Immature natural killer cell (primary cell): ENCODE results near the gene ZNF273. TPM values are rescaled to one million over a fixed set of nuclear protein-coding genes. Genes with fewer than 3 reads are reported as not detected.
"Not testable (repeated sequence)": the region's sequence is repeated elsewhere in the genome, so short reads cannot be mapped to it uniquely, and the experiment has no call there.

Experiments used
- DNase-seq, 3 donors: peaks; one replicate each; pipeline ENCODE4 v3.0.0; 2022; ENCODE audit warnings: mixed read lengths in 1 of 3
- H3K27ac Mint-ChIP-seq, 6 donors: one replicate each; pipeline ENCODE4 v1.8.0; 2020; ENCODE audit warnings: mixed read lengths in 6 of 6, mild to moderate bottlenecking in 5 of 6, inconsistent platforms in 4 of 6, moderate library complexity in 3 of 6
- H3K27me3 Mint-ChIP-seq, 3 donors: one replicate each; pipeline ENCODE4 v1.8.0; 2020 to 2021; ENCODE audit warnings: low read depth in 3 of 3, mild to moderate bottlenecking in 3 of 3, mixed read lengths in 3 of 3, moderate library complexity in 3 of 3, inconsistent platforms in 1 of 3
- H3K36me3 Mint-ChIP-seq, 3 donors: one replicate each; pipeline ENCODE4 v1.8.0; 2020; ENCODE audit warnings: mixed read lengths in 3 of 3, inconsistent platforms in 2 of 3, mild to moderate bottlenecking in 2 of 3
- H3K4me1 Mint-ChIP-seq, 2 donors: one replicate each; pipeline ENCODE4 v1.8.0; 2020; ENCODE audit warnings: inconsistent platforms in 2 of 2, mild to moderate bottlenecking in 2 of 2, mixed read lengths in 2 of 2, moderate library complexity in 1 of 2
- H3K4me3 Mint-ChIP-seq, 5 donors: one replicate each; pipeline ENCODE4 v1.8.0; 2020; ENCODE audit warnings: mild to moderate bottlenecking in 5 of 5, mixed read lengths in 5 of 5, inconsistent platforms in 3 of 5, moderate library complexity in 3 of 5
- H3K9me3 Mint-ChIP-seq, 6 donors: one replicate each; pipeline ENCODE4 v1.8.0; 2020; ENCODE audit warnings: mild to moderate bottlenecking in 6 of 6, mixed read lengths in 6 of 6, inconsistent platforms in 4 of 6, moderate library complexity in 3 of 6
- polyA plus RNA-seq, 3 donors: library from polyadenylated mRNA; unstranded; fragments of 300-500 nt; fragmentation: Illumina TruSeq; gene quantifications; one replicate each; pipeline ENCODE4 v1.2.3, GENCODE V29; 2021

ZNF273 gene
- polyA plus RNA-seq, 3 donors from 2014 or later: 1.8 to 3.2 (median 2.1) TPM

DNA sequence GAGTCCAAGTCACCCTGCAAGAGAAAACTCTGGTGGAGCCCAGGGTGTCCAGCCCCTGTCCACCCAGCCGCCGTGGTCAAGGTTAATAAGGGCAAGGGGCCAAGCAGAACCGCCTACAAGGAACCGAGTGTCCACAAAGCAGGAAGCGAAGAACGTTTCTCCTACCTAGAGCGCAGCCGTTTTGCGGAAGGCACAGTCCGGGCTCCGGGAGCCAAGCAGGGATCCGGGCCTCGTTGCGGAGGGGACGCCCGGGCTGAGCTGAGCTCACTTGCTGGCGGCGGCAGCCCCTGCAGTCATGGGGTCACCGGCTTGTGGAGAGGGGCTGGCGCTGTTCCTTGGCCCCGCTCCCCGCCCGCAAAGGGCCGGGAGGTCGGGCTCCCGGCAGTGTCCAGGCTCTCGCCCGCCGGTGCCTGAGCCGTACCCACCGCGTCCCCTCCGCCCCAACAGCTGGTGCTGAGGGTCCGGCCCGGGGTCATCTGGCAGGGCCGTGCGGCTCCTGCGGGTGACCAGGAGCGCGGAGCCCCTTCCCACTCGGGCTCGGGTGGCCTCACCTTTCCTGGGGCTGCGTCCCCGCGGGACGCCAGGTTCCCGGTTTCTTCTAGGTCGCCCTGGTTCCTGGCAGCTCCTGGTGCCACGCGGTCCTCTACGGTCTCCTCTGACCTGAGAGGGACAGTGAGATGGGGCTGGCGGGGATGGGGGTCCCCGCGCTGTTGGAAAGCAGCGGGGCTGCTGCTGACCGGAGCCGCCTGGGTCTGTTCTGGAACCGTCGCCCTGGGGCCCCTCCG is 14.0 kb upstream of the ZNF273 start:
- peak in 1 of 3 donors; percentile 4 for DNase-seq
- Mint-ChIP-seq H3K4me1 (peaks cover 10 to 12% of the 10 kb centered on the region in 2 donors), H3K36me3 (peaks cover 0 to 2% (median 0%) of the 10 kb centered on the region in 3 donors), H3K4me3 (peak overlapping the region; percentile 77 to 83 (median 81)), H3K27ac (no peak overlapping the region), H3K9me3 (peaks cover 0 to 3% (median 0%) of the 10 kb centered on the region in 6 donors), H3K27me3 (peaks cover 12 to 29% (median 28%) of the 10 kb centered on the region in 3 donors)

DNA sequence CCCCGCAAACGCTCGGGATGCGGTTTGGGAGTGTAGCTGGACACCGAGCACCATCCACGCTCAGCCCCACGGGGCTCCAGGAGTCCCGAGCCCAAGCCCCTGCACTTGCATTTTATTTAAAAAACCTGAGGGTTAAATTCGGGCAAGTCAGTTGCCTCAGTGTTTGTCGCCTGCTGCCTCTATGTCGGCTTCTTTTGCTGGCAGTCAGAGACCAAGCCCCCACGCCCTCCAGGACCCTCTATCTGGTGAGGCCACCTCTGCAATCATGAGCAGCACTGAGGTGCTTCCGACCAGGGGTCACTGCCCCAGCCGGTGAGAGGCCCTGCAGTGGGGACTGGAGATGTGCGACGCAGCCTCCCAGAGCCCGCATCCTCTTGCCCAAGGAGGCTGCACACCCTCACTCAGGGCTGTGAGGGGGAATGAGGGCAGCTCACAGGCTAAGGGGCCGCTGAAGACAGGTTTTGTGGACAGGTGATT is 13.3 kb upstream of the ZNF273 start:
- Mint-ChIP-seq H3K36me3 (no peaks in the 10 kb centered on the region), H3K27ac (no peak overlapping the region), H3K4me1 (peaks cover 10 to 11% of the 10 kb centered on the region in 2 donors), H3K4me3 (peak overlapping the region in 1 of 5 donors; percentile 5), H3K27me3 (peaks cover 12 to 29% (median 28%) of the 10 kb centered on the region in 3 donors), H3K9me3 (peaks cover 0 to 2% (median 0%) of the 10 kb centered on the region in 6 donors)
- no peak for DNase-seq

DNA sequence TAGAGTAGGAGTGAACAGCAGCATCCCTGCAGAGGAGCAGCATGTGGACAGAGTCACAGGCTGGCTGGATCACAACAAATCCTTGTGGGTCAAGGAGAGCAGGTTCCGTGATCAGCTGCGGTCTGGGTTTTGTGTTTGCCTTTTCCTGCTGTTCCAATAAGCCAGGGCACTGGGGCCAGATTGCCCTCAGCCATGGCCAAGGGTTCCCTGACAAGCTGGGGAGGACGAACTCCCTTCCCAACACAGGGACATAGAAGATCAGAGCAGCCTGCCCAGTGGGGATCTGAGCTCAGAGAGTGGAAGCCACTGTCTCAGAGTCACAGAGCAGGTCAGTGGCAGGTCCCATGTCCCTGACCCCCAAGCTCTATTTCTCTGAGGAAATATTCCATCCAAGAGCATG is 12.8 kb upstream of the ZNF273 start:
- H3K36me3 Mint-ChIP-seq, H3K9me3 Mint-ChIP-seq, H3K27ac Mint-ChIP-seq, DNase-seq, H3K4me3 Mint-ChIP-seq: not testable (repeated sequence)
- Mint-ChIP-seq H3K27me3 (peaks cover 10 to 29% (median 28%) of the 10 kb centered on the region in 3 donors), H3K4me1 (peaks cover 10 to 11% of the 10 kb centered on the region in 2 donors)

DNA sequence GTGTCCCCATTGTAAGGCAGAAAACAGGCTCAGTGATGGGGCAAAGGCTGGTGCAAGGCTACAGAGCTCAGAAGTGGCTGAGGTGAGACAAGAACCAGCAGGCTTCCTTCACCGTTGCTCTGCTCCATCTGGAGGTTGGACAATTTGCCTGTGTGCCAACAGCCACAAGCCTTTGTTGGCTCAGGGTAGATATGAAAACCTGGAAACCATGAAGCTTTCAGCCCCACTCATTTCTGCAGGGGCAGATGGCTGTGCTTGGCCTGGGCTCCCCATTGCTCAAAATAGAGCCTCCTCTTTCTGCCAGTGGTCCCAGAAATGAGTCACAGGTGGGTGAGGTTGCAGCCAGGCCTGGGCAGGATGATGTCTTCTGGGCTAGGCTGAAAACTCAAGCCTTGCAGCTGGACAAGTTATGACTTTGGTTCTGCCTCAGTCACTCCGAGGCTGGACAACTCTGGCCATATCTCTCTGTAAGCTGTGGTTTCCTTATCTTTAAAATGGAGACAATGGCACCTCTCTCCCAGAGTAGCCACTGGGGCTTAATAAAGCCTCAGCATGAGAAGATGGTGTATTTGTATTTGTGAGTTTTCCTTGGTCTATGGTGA is 12.2 kb upstream of the ZNF273 start:
- no peak for DNase-seq
- H3K27me3 Mint-ChIP-seq: peaks cover 8 to 28% (median 25%) of the 10 kb centered on the region in 3 donors
- no peak overlapping the region for H3K4me3 Mint-ChIP-seq
- peaks cover 0 to 2% (median 0%) of the 10 kb centered on the region in 6 donors for H3K9me3 Mint-ChIP-seq
- peaks cover 10 to 11% of the 10 kb centered on the region in 2 donors for H3K4me1 Mint-ChIP-seq
- H3K27ac Mint-ChIP-seq: no peak overlapping the region
- H3K36me3 Mint-ChIP-seq: no peaks in the 10 kb centered on the region

DNA sequence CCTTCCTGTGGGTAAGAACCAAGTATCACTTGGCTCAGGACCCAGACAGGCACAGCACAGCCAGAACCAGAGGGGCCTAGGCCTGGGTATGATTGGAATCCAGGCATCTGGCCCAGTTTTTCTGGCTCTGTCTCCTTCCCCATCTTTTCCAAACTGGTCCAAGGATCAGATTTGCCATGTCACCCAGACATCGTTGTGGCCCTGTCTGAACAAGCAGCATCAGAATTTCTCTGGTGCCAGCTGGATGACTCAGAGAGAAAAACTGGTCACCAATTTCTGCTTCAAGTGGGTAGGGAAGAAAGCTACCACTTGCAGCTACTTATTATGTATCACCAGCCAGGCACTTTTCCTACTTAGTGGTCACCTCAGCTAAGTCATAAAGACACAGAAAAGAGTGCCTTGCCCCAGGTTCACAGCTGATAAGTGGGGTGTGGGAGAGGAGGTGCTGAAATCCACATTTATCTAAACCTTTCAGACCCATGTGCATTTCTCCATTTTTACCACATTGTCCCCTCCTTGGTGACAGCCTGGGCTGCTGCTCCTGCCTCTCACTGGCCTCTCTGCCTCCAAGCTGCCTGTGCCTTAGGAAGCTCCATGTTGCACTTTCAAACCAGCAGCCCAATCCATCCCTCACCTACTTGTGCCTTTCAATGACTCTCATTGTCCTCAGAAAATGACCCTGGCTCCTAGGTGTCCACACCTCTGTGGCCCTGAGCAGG is 11.6 kb upstream of the ZNF273 start:
- H3K27me3 Mint-ChIP-seq: peaks cover 7 to 26% (median 23%) of the 10 kb centered on the region in 3 donors
- H3K27ac Mint-ChIP-seq, H3K9me3 Mint-ChIP-seq, H3K36me3 Mint-ChIP-seq, DNase-seq: not testable (repeated sequence)
- H3K4me1 Mint-ChIP-seq: peaks cover 10 to 11% of the 10 kb centered on the region in 2 donors
- H3K4me3 Mint-ChIP-seq: peak overlapping the region in 1 of 5 donors; percentile 14

DNA sequence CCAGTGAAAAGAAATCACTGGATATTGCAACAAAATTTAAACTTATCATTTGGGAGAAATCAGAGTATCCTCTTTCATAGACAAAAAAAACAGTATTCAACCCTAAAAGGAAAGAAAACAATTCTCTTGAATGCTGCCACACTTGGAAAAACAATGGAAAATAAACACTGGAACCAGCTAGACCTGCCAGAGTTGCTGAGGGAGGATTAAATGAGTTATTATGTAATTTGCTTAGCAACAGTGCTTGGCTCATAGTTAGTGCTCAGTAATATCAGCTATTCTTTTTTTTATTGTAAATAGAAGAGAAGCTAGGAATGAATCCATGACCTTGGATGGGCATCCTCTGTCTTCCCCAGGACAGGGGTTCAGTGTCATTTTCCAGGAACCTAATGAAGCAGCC is 11.0 kb upstream of the ZNF273 start:
- DNase-seq: no peak
- Mint-ChIP-seq H3K36me3 (no peaks in the 10 kb centered on the region), H3K27me3 (peaks cover 7 to 27% (median 21%) of the 10 kb centered on the region in 3 donors), H3K4me1 (peaks cover 10 to 11% of the 10 kb centered on the region in 2 donors), H3K27ac (no peak overlapping the region), H3K4me3 (peak overlapping the region in 1 of 5 donors; percentile 14), H3K9me3 (peaks cover 0 to 2% (median 0%) of the 10 kb centered on the region in 6 donors)

DNA sequence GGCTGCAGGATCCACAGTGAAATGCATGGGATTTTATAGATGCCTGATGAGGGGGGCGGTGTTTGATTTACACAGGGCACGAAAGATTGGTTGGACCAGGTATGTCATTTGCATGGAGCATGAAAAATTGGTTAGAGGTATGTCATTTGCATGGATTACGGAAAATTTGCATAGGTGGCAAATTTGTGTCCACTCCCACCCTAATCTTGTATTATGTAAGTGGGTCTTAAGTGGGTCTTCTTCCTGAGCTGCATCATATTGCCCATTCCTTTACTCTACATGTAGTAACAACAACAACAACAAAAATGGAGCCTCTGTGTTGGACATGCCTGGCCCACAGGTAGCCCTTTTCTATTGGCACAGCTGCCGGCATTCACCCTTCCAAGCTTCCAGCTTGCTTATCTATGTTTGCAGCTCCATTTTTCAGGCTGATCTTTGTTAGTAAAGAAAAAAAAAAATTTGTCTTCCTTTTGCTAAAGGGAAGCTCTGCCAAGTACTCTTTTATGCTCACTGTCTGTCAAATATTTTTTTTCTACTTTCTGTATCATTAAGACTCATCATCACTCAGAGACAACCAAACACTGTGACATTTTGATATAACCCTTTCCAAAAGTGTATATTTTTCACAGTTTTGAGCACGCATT is 10.3 kb upstream of the ZNF273 start:
- Mint-ChIP-seq H3K27me3 (peaks cover 7 to 27% (median 21%) of the 10 kb centered on the region in 3 donors), H3K27ac (no peak overlapping the region), H3K36me3 (no peaks in the 10 kb centered on the region), H3K4me1 (peaks cover 10 to 11% of the 10 kb centered on the region in 2 donors), H3K9me3 (peaks cover 0 to 2% (median 0%) of the 10 kb centered on the region in 6 donors), H3K4me3 (no peak overlapping the region)
- no peak for DNase-seq

DNA sequence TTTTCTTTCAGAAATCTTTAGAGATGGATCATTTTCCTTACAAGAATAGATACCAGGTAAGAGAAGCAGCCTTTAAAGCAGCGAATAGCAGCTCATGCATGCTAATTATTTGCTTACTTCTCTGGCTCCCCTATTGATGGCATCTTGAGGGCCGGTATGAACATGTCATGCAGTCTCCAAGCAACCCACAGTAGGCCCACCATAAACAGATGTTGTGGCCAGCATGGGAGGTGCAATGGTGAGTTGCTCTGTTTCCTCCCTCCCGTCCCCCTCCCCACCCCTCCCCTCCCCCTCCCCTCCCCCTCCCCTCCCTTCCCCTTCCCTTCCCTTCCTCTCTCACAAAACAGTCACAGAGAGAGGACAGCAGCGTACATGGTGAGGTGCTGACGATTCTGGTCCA is 9.7 kb upstream of the ZNF273 start:
- Mint-ChIP-seq H3K36me3 (no peaks in the 10 kb centered on the region), H3K27ac (no peak overlapping the region), H3K4me1 (peaks cover 5 to 6% of the 10 kb centered on the region in 2 donors), H3K4me3 (no peak overlapping the region), H3K9me3 (no peaks in the 10 kb centered on the region), H3K27me3 (peaks cover 7 to 23% (median 15%) of the 10 kb centered on the region in 3 donors)
- DNase-seq: no peak

DNA sequence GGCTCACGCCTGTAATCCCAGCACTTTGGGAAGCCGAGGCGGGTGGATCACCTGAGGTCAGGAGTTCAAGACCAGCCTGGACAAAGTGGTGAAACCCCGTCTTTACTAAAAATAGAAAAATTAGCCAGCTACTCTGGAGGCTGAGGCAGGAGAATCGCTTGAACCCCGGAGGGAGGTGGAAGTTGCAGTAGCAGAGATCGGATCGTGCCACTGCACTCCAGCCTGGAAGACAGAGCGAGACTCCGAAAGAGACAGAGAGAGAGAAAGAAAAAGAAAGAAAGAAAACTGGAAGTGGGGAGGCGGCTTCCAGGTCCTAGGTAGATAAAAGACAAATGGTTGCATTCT is 640 bp upstream of the ZNF273 start:
- peaks cover 27 to 51% of the 10 kb centered on the region in 2 donors for H3K4me1 Mint-ChIP-seq
- H3K27ac Mint-ChIP-seq: peak overlapping the region in 5 of 6 donors; percentile 35 to 95 (median 93)
- not testable (repeated sequence) for DNase-seq, H3K27me3 Mint-ChIP-seq, H3K36me3 Mint-ChIP-seq, H3K9me3 Mint-ChIP-seq
- peak overlapping the region; percentile 96 to 98 (median 97) for H3K4me3 Mint-ChIP-seq

DNA sequence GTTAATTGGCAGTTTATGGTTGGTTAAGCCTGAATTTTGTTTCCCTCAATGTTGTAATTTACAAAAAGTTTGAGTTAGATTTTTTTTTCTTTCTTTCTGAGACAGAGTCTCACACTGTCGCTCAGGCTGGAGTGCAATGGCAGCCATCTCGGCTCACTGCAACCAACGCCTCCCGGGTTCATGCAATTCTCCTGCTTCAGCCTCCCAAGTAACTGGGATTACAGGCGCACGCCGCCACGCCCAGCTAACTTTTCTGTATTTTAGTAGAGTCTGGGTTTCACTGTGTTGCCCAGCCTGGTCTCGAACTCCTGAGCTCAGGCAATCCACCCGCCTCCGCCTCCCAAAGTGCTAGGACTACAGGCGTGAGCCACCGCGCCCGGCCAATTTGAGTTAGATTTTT is 935 bp downstream of the ZNF273 start:
- Mint-ChIP-seq H3K27me3 (peaks cover 0 to 3% (median 1%) of the 10 kb centered on the region in 3 donors), H3K27ac (peak overlapping the region in 4 of 6 donors; percentile 85 to 93 (median 90)), H3K4me3 (peak overlapping the region; percentile 96 to 98 (median 97)), H3K4me1 (peaks cover 34 to 65% of the 10 kb centered on the region in 2 donors), H3K9me3 (no peaks in the 10 kb centered on the region), H3K36me3 (no peaks in the 10 kb centered on the region)
- no peak for DNase-seq

DNA sequence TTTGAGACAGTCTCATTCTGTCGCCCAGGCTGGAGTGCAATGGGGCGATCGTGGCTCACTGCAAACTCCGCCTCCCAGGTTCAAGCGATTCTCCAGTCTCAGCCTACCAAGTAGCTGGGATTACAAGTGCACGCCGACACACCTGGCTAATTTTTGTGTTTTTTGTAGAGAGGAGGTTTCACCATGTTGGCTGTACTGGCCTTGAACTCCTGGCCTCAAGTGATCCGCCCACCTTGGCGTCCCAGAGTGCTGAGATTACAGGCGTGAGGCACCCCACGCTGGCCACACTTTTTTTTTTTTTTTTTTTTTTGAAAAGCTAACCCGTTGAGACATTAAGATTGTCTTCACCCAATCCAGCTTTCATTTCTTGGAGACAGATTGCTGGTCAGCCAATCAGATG is 2.1 kb downstream of the ZNF273 start:
- H3K27me3 Mint-ChIP-seq: peaks cover 0 to 3% (median 0%) of the 10 kb centered on the region in 3 donors
- peak overlapping the region in 3 of 5 donors; percentile 10 to 96 (median 46) for H3K4me3 Mint-ChIP-seq
- DNase-seq: no peak
- H3K9me3 Mint-ChIP-seq: no peaks in the 10 kb centered on the region
- no peaks in the 10 kb centered on the region for H3K36me3 Mint-ChIP-seq
- H3K4me1 Mint-ChIP-seq: peaks cover 36 to 74% of the 10 kb centered on the region in 2 donors
- no peak overlapping the region for H3K27ac Mint-ChIP-seq

DNA sequence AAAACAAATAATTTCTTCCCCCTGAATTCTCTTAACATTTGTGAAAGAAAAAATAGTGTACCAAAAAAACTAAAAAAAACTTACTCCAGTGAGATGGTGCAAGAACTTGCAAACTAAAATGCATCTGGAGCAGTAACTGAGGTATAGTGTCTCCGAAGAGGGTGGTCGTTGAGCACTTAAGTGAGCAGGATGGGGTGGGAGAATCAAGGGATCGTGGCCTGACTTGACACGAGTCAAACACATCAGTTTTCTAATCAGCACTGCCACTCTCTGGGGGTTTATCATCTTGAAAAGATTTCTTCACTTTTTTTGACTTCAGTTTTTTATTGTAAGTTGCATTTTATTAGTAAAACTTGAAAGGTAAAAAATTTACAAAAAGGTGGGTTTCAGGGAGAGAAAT is 2.5 kb downstream of the ZNF273 start:
- no peak for DNase-seq
- H3K9me3 Mint-ChIP-seq: no peaks in the 10 kb centered on the region
- peaks cover 0 to 3% (median 0%) of the 10 kb centered on the region in 3 donors for H3K27me3 Mint-ChIP-seq
- H3K4me3 Mint-ChIP-seq: peak overlapping the region in 2 of 5 donors; percentile 2 to 46
- no peaks in the 10 kb centered on the region for H3K36me3 Mint-ChIP-seq
- peaks cover 36 to 77% of the 10 kb centered on the region in 2 donors for H3K4me1 Mint-ChIP-seq
- no peak overlapping the region for H3K27ac Mint-ChIP-seq

DNA sequence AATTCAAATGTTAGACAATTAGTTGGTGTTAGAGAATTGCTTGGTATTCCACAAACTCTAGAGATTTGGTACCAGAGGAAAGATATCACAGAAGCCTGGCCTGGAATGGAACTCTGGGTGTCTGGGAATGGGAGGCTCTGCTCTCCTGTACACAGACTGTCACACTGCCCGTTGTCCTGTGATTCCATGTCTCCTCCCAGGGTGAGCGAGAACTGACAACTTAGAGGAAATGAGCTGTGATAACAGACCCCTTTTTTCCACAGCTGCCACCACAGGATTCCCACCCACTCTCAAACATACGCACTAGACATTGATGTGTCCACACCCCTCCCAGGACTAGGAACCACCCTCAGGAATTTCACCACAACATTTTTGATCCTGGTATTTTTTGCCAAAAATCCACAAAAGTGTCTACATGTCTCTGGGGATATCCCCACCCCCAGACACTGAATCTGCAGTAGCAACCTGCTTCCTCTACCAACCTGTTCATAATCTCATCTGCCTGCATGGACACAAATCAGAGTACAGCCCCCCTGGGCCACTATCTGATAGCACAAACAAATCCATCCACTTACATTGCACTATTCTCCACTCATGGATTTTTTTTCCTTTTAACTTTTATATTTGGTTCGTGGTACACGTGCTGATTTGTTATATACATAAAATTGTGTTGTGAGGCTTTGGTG is 4.7 kb downstream of the ZNF273 start:
- peaks cover 0 to 3% (median 0%) of the 10 kb centered on the region in 3 donors for H3K27me3 Mint-ChIP-seq
- no peak for DNase-seq
- H3K4me3 Mint-ChIP-seq: no peak overlapping the region
- H3K36me3 Mint-ChIP-seq: no peaks in the 10 kb centered on the region
- peaks cover 35 to 70% of the 10 kb centered on the region in 2 donors for H3K4me1 Mint-ChIP-seq
- H3K27ac Mint-ChIP-seq: peak overlapping the region in 3 of 6 donors; percentile 32 to 58 (median 35)
- no peaks in the 10 kb centered on the region for H3K9me3 Mint-ChIP-seq
